Spleen (tissue), 11 donors: ENCODE data around the gene BABAM2. TPM values are rescaled to one million over a fixed set of nuclear protein-coding genes. Genes with fewer than 3 reads are reported as not detected.

ENCODE experiments used
- DNase-seq: peaks from one replicate; pipeline ENCODE4 v3.0.0-alpha.2; 2020
- H3K27ac ChIP-seq, 8 donors: fragments of 200-600 bp; sonication (generic) in 7 of 8; 1 replicate in 4 of 8; 2 replicates in 4 of 8; pipeline versions ENCODE4 v1.5.0 to v1.8.0; 2016 to 2021; ENCODE audit warnings: inconsistent platforms in 4 of 8, mild to moderate bottlenecking in 4 of 8, moderate library complexity in 1 of 8
- H3K27me3 ChIP-seq, 7 donors: fragments of 200-600 bp; sonication (generic) in 6 of 7; replicated peaks in 1 of 7; 1 replicate in 4 of 7; 2 replicates in 3 of 7; pipeline versions ENCODE4 v1.5.0 to v1.8.0; 2016 to 2021; ENCODE audit warnings: inconsistent platforms in 3 of 7, mild to moderate bottlenecking in 1 of 7
- H3K36me3 ChIP-seq, 6 donors: fragments of 200-600 bp; sonication (generic) in 5 of 6; 1 replicate in 4 of 6; 2 replicates in 2 of 6; pipeline versions ENCODE4 v1.5.0 to v1.8.0; 2016 to 2021; ENCODE audit warnings: inconsistent platforms in 2 of 6
- H3K4me1 ChIP-seq, 6 donors: fragments of 200-600 bp; sonication (generic) in 5 of 6; 1 replicate in 3 of 6; 2 replicates in 3 of 6; pipeline versions ENCODE4 v1.5.0 to v1.8.0; 2016 to 2021; ENCODE audit warnings: inconsistent platforms in 3 of 6
- H3K4me3 ChIP-seq, 8 donors: fragments of 200-600 bp; sonication (generic) in 7 of 8; 1 replicate in 4 of 8; 2 replicates in 4 of 8; pipeline versions ENCODE4 v1.5.0 to v1.8.0; 2016 to 2021; ENCODE audit warnings: inconsistent platforms in 4 of 8, mild to moderate bottlenecking in 4 of 8, moderate library complexity in 2 of 8
- H3K9me3 ChIP-seq, 8 donors: fragments of 200-600 bp; sonication (generic) in 7 of 8; 1 replicate in 4 of 8; 2 replicates in 4 of 8; pipeline versions ENCODE4 v1.5.0 to v1.8.0; 2016 to 2021; ENCODE audit warnings: inconsistent platforms in 4 of 8
- CTCF ChIP-seq, 11 experiments: fragments of 200-600 bp in 7 of 11; fragments of 450-650 bp in 4 of 11; sonication (generic) in 4 of 11; IDR thresholded peaks in 8 of 11; conservative IDR thresholded peaks in 3 of 11; 1 replicate in 7 of 11; 2 replicates in 4 of 11; pipeline versions ENCODE4 v1.4.0 to v1.8.0; 2016 to 2021; ENCODE audit warnings: antibody characterized with exemption in 11 of 11, inconsistent platforms in 4 of 11, mild to moderate bottlenecking in 1 of 11
- POLR2A ChIP-seq, 3 donors: fragments of 450-650 bp; IDR thresholded peaks; one replicate each; pipeline ENCODE4 v1.5.1; 2017; ENCODE audit warnings: antibody characterized with exemption in 3 of 3, mild to moderate bottlenecking in 1 of 3
- POLR2AphosphoS5 ChIP-seq, 3 donors: sonication (generic); formaldehyde crosslinking; IDR thresholded peaks; one replicate each; pipeline ENCODE4 v1.5.1; 2017; ENCODE audit warnings: antibody characterized with exemption in 3 of 3
- WGBS, 5 donors: extraction: QIAGEN DNeasy Blood & Tissue Kit in 3 of 5; methylation state at CpG; one replicate each; pipeline versions ENCODE4 v1.1.5 to v1.1.7; 2013 to 2018; 5-methylcytosine and 5-hydroxymethylcytosine counted together
- intact Hi-C: fragments of 100-400 bp; cut with DNase I; formaldehyde crosslinking; loops from one replicate; pipeline ENCODE4 v1.15.0; 2023; ENCODE audit warnings: low total_unique reads
- polyA plus RNA-seq, 3 donors: library from polyadenylated mRNA; stranded (reverse); fragments of 200-250 nt; gene quantifications; one replicate each; pipeline ENCODE4 v1.2.1, GENCODE V29; 2013
- total RNA-seq, 7 donors: library from RNA; depleted of rRNA in 3 of 7; stranded (reverse); fragments of >200 nt in 3 of 7; fragmentation: NEBNext Ultra II Directional in 4 of 7; extraction: Animal tissue kit (Norgen Biotek cat#: 25700) in 4 of 7; gene quantifications; one replicate each; pipeline versions ENCODE4 v1.1.0 to v1.2.1, GENCODE V29; 2016 to 2021
- donor health status: healthy with polysubstance abuse.
- donor health status: DM: no; HTN: no; CAD: no; lungs with moderate emphysema.
- donor health status: DM: no; HTN: no; CAD: no.
- donor health status: Bipolar disorder and iron deficiency.
- donor health status: healthy.
- donor health status: DM: no; HTN: no; CAD: no.
- donor health status: DM: yes; HTN: yes; CAD: no.

The BABAM2 gene
- total and polyA plus RNA-seq, 10 donors: 16.1 to 70.1 (median 55.0) TPM

- Histone ChIP-seq H3K9me3 (no peaks in the 10 kb centered on the region), H3K27me3 (no peaks in the 10 kb centered on the region), H3K36me3 (no peaks in the 10 kb centered on the region), H3K4me1 (peaks cover 0 to 5% (median 0%) of the 10 kb centered on the region in 6 donors), H3K27ac (peak overlapping the region in 2 of 8 donors; percentile 10 to 13), H3K4me3 (no peak overlapping the region)
- intact Hi-C loops: no loop called here
- no peak for DNase-seq
- 86 to 96% (median 95%) methylated on average over 6 of the region's 6 CpGs for WGBS, 5 donors
- TF ChIP-seq POLR2A (IDR thresholded peaks at IDR 0.05) (no peak), POLR2AphosphoS5 (IDR thresholded peaks at IDR 0.05) (no peak), CTCF (IDR thresholded peaks at IDR 0.05 in 8 of 11, conservative IDR thresholded peaks at IDR 0.05 in 3 of 11) (no peak)
These were observed 273.2 kb downstream of the BABAM2 start for GRCh38 chr2:28163627-28164279.

- Histone ChIP-seq H3K4me3 (no peak overlapping the region), H3K27me3 (no peaks in the 10 kb centered on the region), H3K9me3 (no peaks in the 10 kb centered on the region), H3K36me3 (no peaks in the 10 kb centered on the region), H3K27ac (peak overlapping the region in 2 of 8 donors; percentile 10 to 13), H3K4me1 (peaks cover 0 to 5% (median 0%) of the 10 kb centered on the region in 6 donors)
- TF ChIP-seq POLR2A (IDR thresholded peaks at IDR 0.05) (no peak), CTCF (IDR thresholded peaks at IDR 0.05 in 8 of 11, conservative IDR thresholded peaks at IDR 0.05 in 3 of 11) (no peak), POLR2AphosphoS5 (IDR thresholded peaks at IDR 0.05) (no peak)
- intact Hi-C loops: no loop called here
- 57 to 79% (median 76%) methylated on average over 8 of the region's 8 CpGs for WGBS, 5 donors
- no peak for DNase-seq
These were observed 273.8 kb downstream of the BABAM2 start for GRCh38 chr2:28164280-28164801.

DNA sequence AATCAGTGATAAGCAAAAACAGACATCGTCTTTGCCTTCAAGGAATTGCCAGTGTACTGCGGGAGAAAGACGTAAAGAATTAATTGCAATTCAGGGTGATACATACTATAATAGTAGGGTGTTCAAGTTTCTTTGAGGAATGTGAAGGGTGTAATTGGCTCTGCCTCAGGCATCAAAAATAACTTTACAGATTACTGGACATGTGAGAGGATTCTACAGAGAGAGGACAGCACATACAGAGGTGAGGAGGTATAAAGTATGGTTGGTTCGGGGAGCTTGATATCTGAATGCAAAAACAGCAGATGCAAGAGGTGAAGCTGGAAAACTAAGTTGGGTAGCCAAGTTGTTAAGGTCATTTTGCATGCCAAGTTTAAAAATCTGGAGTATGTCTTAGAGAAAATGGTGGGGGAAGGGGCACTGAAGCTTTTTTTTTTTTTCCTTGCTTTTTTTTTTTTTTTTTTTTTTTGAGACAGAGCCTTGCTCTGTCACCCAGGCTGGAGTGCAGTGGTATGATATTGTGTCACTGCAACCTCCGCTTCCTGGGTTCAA lies 274.6 kb downstream of the BABAM2 start:
- intact Hi-C loops: no loop called here
- H3K4me1 ChIP-seq: peaks cover 0 to 5% (median 0%) of the 10 kb centered on the region in 6 donors
- 97 to 98% (median 98%) methylated on average over 5 of the region's 5 CpGs for WGBS, 5 donors
- H3K9me3 ChIP-seq: no peaks in the 10 kb centered on the region
- H3K36me3 ChIP-seq: no peaks in the 10 kb centered on the region
- no peak overlapping the region for H3K4me3 ChIP-seq
- H3K27me3 ChIP-seq: no peaks in the 10 kb centered on the region
- DNase-seq: no peak
- H3K27ac ChIP-seq: no peak overlapping the region
- TF ChIP-seq POLR2AphosphoS5 (IDR thresholded peaks at IDR 0.05): no peak
- no peak for TF ChIP-seq CTCF (IDR thresholded peaks at IDR 0.05 in 8 of 11, conservative IDR thresholded peaks at IDR 0.05 in 3 of 11)
- no peak for TF ChIP-seq POLR2A (IDR thresholded peaks at IDR 0.05)

GRCh38 chr2:28166956-28167355 lies 276.4 kb downstream of the BABAM2 start:
- H3K36me3 ChIP-seq: no peaks in the 10 kb centered on the region
- peaks cover 0 to 5% (median 0%) of the 10 kb centered on the region in 6 donors for H3K4me1 ChIP-seq
- intact Hi-C loops: no loop called here
- no peaks in the 10 kb centered on the region for H3K27me3 ChIP-seq
- 93 to 100% (median 97%) methylated on average over 2 of the region's 2 CpGs for WGBS, 5 donors
- no peaks in the 10 kb centered on the region for H3K9me3 ChIP-seq
- DNase-seq: no peak
- TF ChIP-seq POLR2AphosphoS5 (IDR thresholded peaks at IDR 0.05) (no peak), POLR2A (IDR thresholded peaks at IDR 0.05) (no peak), CTCF (IDR thresholded peaks at IDR 0.05 in 8 of 11, conservative IDR thresholded peaks at IDR 0.05 in 3 of 11) (no peak)
- no peak overlapping the region for H3K27ac ChIP-seq
- no peak overlapping the region for H3K4me3 ChIP-seq
